SW480 (cell line): ENCODE measurements around the gene KCNK16.
"Not testable (repeated sequence)": the region's sequence is repeated elsewhere in the genome, so short reads cannot be mapped to it uniquely, and the experiment has no call there.

Experiments
- DNase-seq: peaks from one replicate; pipeline ENCODE4 v3.0.0-alpha.2; 2016; ENCODE audit warnings: low spot score

KCNK16 gene

GRCh38 chr6:39309942-39310531 is 12.5 kb downstream of the KCNK16 start:
- peak; percentile 32 for DNase-seq

DNA sequence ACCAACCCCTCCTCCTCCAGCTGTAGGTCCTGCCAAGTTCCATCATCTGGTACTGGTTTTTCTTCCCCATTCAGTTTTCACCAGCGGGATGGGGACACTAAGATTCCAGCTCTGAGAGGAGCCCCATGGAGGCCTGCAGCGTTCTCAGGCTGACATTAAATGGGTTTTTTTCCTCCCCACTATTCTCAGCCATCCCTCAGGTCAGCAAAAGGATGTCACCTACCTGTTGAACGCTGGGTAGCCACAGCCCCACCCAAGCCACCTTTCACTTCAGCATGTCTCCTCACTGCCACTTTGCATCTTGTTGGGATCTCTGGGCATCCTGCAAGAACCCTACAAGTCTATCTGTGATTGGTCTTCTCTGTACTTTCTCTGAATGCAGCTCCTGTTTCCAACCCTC is 15.0 kb downstream of the KCNK16 start:
- no peak for DNase-seq

DNA sequence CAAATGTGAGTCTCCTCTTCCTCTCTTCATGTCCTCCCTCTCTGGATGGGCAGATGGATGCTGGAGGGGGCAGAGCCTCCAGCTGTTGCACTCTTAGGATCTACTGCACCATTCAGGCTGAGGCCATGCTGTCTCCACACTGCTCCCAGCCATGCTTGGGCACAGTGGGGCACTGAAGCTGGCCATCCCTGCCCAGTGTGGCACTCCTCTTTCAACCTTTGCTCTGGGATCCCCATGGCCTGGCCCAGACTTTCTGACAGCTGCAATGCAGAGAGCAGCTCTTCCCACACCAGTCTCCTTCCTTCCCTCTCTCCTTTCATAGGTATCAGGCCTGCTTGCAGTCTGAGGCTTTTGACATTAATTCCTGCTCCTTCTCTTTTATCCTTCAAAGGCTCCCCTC is 17.6 kb downstream of the KCNK16 start:
- no peak for DNase-seq

DNA sequence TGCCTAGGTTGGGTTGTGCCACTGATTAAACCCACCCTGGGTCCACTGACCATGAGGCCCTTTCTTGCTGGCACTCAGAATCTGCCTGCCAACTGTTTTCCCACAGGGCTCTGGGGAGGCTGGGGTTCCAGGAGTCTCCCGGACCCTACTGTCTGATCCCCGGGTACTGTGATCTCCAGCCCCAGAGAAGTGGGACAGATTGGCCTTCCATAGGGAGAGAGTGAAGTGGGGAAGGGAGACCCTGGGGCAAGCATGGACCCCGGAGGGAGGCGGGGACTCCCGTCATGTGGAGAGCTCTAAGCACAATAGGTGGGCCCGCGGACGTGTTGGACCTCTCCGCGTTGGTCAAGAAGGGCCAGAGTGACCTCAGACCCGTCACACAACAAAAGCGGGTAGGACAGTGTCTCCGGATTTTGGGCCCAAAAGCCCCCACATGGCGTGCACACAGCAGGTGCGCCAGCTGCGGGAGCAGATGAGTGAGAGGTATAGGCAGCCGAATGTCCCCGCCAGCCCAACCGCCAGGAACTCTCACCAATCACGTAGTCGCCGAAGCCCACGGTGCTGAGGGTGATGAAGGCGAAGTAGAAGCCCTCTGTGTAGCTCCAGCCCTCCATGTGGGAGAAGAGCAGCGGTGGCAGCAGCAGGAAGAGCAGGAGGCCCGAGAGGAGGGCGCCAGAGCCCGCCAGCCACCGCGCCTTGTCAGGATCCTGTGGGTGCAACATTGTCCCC is 18.9 kb downstream of the KCNK16 start:
- no peak for DNase-seq

DNA sequence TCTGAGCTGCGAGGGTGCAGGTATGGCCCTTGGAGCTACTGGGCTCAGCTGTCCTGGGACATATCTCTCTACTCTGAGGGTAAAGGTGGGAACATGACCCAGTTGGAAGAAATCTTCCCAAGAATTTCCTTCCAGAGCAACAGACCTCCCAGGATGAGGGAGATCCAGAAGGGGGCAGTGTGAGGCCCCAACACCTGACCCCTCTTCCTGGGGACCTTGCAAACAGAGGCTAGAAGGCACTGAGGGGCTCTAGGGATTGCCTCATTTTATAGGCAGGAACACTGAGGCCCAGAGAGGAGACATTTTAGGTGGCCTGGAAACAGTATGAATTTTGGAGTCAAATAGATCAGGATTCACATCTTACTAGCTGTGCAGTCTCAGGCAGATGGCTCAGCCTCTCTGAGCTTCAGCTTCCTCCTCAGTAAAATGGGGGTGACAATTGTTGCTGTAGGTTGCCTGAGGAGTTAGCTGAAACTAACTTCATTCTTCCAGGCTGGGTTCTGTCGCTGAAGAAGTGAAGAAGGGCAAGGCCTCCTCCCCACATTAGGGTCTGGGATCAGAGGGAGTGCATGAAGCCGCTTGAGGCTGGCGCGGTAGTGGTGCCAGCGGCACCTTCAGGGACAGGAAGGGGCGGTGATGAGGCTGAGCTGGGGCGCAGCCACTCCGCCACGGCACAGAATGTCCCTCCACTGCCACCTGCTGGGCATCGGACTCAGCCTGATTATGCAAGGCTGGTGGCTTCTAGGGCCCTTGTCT is 19.7 kb downstream of the KCNK16 start:
- DNase-seq, result peak; percentile 54

- DNase-seq, result no peak
Observed at GRCh38 chr6:39302011-39302410, 20.5 kb downstream of the KCNK16 start.

GRCh38 chr6:39301606-39302005 is 20.9 kb downstream of the KCNK16 start:
- DNase-seq, result no peak

DNA sequence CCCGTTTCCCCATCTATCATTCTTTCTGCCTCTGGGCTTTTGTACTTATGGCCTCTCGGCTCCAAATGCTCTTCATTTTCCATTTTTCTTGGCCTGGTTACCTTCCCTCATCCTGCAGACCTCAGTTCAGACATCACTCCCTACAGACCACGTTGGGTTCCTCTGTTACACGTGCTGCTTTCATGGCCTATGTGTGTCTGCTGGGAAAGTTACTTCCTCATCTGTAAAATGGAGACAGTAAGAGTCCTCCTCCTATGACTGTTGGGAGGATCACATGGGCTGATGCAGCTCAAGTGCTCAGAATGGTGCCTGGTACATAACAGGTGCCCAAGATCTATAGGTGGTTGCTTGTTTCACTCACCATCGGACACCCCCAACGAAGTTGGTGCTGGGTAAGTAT is 21.8 kb downstream of the KCNK16 start:
- no peak for DNase-seq

GRCh38 chr6:39298061-39298460 is 24.4 kb downstream of the KCNK16 start:
- no peak for DNase-seq

DNA sequence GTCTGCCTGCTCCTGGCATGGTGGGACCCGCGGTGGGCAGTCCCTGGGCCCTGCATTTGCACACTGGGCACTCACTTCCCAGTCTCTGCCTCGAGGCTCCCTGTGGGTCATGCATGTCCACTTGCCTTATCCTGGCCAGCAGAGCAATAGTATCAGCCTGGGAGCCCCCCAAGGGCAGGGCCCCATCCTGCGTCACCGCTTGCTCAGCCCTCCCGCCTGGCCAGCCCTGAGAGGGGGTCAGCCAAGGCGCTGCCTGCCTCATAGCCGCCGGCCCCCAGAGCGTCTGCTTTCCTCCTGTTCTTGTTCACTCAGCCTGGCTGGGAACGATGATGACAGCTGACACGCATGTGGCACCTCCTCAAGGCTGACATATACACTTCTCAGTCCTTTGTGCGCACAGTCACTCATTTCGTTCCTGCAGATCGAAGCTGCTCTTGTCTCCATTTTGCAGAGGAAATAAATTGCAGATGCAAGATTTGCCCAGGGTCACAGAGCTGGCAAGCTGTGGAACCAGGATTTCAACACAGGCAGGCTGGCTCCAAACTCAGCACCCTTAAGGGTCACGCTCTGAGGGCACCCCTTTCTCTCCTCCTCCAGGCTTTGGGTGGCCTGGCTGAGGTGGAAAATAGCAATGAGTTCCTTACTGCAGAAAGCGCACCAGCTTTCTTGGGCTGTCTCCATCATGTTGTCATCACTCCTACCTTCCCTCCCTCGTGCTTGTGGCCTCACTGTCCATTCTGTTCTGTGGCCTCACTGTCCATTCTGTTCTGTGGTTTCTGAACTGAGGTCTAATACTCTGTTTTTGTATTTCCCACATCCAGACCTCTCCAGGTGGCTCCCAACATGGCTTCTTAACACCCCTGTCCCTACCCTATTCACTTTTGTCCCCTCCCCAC is 25.5 kb downstream of the KCNK16 start:
- DNase-seq, result no peak

DNA sequence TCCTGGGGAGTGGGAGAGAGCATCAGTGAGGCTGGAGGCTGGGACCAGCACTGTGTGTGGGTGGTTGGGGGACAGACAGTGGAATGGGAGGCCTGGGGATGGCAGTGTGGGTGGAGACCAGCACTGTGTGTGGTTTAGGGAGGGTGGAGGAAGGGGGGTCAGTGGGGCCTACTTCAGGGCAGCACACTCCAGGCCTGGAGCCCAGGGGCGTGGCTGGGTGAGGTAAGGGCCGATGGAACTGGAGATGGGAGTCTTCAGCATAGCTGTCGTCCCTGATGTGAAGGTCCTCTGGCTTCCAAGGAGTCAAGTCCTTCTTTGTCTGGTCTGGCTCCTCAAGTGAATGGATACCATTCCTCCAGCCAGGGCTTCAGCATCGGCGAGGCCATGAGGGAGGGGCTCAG is 26.9 kb downstream of the KCNK16 start:
- DNase-seq, result peak; percentile 16

GRCh38 chr6:39294899-39295298 is 27.6 kb downstream of the KCNK16 start:
- DNase-seq, result no peak

DNA sequence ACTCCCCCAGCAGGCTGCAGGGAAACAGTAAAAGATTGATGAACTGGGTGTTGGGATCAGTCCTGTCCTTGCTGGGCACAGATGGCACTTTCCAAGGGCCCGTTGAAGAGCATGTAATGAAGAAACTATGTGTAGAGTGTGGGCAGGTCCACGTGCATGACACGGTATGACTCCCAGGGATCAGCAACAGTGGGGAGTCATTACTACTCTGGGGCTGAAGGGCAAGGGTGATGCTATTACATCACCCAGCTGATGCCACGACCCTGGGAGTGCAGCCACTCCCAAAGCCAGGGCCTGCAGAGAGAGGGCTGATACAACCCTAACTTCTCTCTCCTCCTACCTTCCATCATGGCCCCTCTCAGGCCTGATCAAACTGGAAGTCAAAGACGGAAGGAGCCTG is 28.4 kb downstream of the KCNK16 start:
- DNase-seq, result peak; percentile 7

DNA sequence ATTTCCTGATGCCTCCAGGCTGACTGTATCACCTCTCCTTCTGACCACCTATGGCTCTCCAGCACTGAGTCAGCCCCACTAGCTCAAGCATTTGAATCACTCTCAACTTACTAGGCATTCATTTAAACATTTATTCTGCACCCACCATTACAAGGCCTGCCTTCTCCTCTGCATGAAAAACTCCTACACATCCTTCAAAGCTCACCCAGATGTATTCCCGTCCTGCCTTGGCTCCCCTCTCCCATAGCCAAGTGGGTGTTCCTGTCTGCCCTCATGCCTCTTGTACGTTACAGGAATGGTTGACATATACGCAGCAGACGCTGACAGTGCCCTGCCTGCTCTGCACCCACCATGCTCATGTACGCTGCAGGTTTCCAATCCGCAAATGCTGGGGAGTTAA is 29.9 kb downstream of the KCNK16 start:
- no peak for DNase-seq

DNA sequence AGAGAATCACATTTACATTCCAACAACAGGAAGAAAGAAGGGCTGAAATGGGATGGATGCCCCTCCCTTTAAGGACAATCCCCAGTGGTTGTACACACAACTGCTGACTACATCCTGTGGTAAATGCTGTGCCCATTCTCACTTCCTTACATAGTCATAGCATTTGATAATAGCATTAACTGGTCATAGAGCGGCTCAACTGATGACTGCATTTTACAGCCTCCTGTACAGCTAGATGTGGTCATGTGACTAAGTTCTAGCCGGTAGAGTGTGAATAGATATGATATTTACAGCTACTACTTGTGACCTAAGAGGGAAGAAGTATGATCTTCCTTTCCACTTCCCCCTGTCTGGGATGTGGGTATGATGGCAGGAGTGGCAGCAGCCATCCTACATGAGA is 33.0 kb downstream of the KCNK16 start:
- DNase-seq, result peak; percentile 5

- no peak for DNase-seq
Observed at GRCh38 chr6:39287601-39288000, 34.9 kb downstream of the KCNK16 start.

- not testable (repeated sequence) for DNase-seq
Observed at GRCh38 chr6:39286596-39286995, 35.9 kb downstream of the KCNK16 start.

DNA sequence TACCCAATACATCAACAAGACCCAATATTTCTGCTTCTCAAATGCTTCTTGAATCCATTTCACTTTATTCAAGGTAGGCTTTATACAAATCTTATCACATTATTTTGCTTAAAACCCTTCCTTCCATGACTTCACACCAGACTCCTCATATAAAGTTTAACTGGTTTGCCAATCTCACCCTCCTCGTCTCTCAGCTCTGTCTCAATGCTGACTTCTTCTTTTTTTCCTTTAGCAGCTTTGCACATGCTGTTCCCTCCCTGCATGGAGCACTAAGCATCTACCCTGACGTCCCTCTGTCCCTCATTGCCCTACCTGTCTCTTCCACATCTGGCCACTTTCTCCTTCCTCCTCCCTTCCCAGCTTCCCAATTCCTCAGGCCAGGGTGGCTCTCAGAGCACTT is 39.7 kb downstream of the KCNK16 start:
- no peak for DNase-seq

DNA sequence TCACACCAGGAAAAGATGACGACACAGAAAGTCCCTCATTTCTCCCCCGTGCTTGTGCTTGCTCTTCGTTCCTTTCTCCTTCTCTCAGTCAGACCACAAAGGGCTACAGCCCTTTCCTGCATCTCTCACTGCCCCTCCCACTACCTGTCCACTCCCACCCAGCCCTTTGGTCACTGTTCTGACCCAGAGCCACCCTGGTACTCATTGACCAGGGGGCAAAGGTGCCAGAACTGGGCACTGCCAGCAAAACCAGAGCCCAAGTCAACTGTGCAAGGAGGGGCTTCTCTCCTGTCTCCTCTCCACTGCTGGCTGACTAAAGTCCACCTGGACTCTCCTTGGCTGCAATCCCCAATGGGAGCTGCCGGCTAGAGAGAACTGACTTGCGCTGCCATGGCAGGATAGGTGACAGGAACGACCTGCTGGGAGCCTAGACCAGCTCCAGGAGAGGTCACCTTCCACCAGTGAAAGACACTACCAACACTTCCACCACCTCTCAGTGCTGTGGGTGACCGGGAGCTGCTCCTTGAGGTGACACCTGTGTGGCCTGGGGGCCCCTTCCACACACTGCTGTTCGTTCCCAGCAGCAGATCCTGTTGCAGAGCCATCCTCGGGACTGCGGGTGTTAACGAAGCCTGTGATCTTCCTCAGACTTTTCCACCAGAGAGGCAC is 41.1 kb downstream of the KCNK16 start:
- DNase-seq, result no peak

DNA sequence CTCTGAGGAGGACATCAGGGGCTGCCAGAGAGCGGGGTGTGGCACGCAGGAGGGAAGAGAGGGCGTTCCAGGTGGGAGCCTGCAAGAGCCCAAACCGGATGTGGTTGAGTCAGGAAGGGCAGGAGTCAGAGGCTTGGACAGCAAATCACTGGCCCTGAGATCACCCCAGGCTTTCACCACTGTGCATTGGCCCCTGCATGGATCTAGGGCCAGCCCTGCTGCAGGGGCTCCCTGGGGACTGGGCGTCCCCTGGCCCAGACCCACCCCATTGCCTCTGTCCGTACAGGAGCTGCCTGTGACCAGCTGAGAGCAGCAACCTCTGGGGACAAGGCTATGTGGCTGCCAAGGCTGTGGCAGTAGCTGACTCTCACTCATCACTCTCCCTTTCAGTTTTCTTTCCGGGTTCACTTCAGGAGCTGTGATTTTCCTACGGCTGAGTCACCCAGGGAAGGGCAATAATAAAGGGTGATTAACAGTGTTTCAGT is 42.2 kb downstream of the KCNK16 start:
- peak; percentile 69 for DNase-seq

GRCh38 chr6:39279539-39279938 is 43.0 kb downstream of the KCNK16 start:
- no peak for DNase-seq
